HL-60 (cell line): ENCODE data around the gene HNRNPC.

ENCODE experiments used
- DNase-seq, 2 experiments: peaks; one replicate each; pipeline ENCODE4 v3.0.0-alpha.2; 2010 to 2020; ENCODE audit warnings: low read depth in 1 of 2, low spot score in 1 of 2
- H3K27ac ChIP-seq: fragments of 250-450 bp; sonication (Bioruptor Pico); replicated peaks from 2 replicates; pipeline ENCODE4 v1.5.1; 2020; ENCODE audit warnings: mild to moderate bottlenecking, moderate library complexity
- H3K27me3 ChIP-seq: fragments of 250-450 bp; sonication (Bioruptor Pico); 2 replicates; pipeline ENCODE4 v1.5.1; 2021; ENCODE audit warnings: mild to moderate bottlenecking, moderate library complexity; ENCODE audit not compliant: insufficient read depth, poor library complexity, severe bottlenecking
- H3K4me3 ChIP-seq: replicated peaks from 2 replicates; pipeline ENCODE4 v1.5.1; 2011; ENCODE audit warnings: mild to moderate bottlenecking, control low read depth, low read length; ENCODE audit not compliant: insufficient read depth
- GABPA ChIP-seq: IDR thresholded peaks from 2 replicates; pipeline ENCODE4 v1.6.1; 2012; ENCODE audit warnings: low read depth
- POLR2AphosphoS5 ChIP-seq: IDR thresholded peaks from 2 replicates; pipeline ENCODE4 v1.6.1; 2012; ENCODE audit warnings: low read depth
- SPI1 ChIP-seq: IDR thresholded peaks from 2 replicates; pipeline ENCODE4 v1.6.1; 2012; ENCODE audit warnings: low read depth, mild to moderate bottlenecking, borderline replicate concordance
- TF ChIP-seq, protein P1 (sequence below): IDR thresholded peaks from one replicate; pipeline ENCODE4 v1.5.1; 2011; ENCODE audit warnings: low read length, control low read depth, inconsistent platforms; ENCODE audit not compliant: insufficient read depth
- TF ChIP-seq, protein P2 (sequence below): IDR thresholded peaks from 2 replicates; pipeline ENCODE4 v1.6.1; 2012; ENCODE audit warnings: low read depth; ENCODE audit not compliant: insufficient replicate concordance

The HNRNPC gene

DNA sequence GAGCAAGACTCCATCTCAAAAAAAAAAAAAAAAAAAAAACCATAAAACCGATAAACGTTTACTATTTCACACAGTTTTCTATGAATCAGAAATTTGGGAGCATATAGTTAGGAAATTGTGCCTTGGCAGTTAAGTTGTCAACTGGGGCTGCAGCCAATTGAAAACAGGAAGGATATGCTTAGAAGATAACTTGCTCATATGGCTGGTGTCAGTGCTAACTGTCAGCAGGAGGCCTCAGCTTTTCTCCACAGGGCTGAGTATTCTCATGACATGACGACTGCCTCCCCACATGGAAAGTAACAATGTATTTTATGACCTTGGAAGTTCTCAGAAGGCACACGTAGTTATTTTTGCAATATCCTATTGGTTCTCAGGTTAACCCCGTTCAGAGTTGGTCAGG is 83.8 kb downstream of the HNRNPC start:
- Histone ChIP-seq H3K27ac (no peak overlapping the region), H3K27me3 (no peaks in the 10 kb centered on the region), H3K4me3 (no peak overlapping the region)
- peak in 1 of 2 experiments; percentile 36 for DNase-seq
- TF ChIP-seq GABPA, result no peak
- TF ChIP-seq, protein P1, sequence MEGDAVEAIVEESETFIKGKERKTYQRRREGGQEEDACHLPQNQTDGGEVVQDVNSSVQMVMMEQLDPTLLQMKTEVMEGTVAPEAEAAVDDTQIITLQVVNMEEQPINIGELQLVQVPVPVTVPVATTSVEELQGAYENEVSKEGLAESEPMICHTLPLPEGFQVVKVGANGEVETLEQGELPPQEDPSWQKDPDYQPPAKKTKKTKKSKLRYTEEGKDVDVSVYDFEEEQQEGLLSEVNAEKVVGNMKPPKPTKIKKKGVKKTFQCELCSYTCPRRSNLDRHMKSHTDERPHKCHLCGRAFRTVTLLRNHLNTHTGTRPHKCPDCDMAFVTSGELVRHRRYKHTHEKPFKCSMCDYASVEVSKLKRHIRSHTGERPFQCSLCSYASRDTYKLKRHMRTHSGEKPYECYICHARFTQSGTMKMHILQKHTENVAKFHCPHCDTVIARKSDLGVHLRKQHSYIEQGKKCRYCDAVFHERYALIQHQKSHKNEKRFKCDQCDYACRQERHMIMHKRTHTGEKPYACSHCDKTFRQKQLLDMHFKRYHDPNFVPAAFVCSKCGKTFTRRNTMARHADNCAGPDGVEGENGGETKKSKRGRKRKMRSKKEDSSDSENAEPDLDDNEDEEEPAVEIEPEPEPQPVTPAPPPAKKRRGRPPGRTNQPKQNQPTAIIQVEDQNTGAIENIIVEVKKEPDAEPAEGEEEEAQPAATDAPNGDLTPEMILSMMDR, result no peak
- TF ChIP-seq, protein P2, sequence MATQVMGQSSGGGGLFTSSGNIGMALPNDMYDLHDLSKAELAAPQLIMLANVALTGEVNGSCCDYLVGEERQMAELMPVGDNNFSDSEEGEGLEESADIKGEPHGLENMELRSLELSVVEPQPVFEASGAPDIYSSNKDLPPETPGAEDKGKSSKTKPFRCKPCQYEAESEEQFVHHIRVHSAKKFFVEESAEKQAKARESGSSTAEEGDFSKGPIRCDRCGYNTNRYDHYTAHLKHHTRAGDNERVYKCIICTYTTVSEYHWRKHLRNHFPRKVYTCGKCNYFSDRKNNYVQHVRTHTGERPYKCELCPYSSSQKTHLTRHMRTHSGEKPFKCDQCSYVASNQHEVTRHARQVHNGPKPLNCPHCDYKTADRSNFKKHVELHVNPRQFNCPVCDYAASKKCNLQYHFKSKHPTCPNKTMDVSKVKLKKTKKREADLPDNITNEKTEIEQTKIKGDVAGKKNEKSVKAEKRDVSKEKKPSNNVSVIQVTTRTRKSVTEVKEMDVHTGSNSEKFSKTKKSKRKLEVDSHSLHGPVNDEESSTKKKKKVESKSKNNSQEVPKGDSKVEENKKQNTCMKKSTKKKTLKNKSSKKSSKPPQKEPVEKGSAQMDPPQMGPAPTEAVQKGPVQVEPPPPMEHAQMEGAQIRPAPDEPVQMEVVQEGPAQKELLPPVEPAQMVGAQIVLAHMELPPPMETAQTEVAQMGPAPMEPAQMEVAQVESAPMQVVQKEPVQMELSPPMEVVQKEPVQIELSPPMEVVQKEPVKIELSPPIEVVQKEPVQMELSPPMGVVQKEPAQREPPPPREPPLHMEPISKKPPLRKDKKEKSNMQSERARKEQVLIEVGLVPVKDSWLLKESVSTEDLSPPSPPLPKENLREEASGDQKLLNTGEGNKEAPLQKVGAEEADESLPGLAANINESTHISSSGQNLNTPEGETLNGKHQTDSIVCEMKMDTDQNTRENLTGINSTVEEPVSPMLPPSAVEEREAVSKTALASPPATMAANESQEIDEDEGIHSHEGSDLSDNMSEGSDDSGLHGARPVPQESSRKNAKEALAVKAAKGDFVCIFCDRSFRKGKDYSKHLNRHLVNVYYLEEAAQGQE, result no peak
- TF ChIP-seq SPI1, result no peak
- TF ChIP-seq POLR2AphosphoS5, result no peak

DNA sequence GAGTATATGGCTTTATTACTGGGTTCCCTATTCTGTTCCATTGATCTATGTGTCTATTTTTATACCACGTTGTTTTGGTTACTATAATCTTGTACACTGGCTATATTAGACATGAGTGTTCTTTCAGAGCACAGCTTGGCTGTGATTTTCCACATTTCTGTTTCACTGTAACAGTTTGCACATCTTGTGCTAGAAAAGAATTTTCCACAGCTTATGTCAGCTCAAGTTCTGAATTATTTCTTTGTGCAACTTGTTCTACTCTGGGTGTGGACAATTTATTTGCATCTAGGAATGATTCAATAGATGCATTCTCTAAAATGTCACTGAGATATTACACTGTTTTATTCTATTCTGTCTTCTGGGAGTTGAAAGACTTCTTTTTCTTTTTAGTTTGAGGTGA is 85.0 kb downstream of the HNRNPC start:
- Histone ChIP-seq H3K4me3 (no peak overlapping the region), H3K27ac (no peak overlapping the region), H3K27me3 (no peaks in the 10 kb centered on the region)
- no peak for TF ChIP-seq POLR2AphosphoS5
- TF ChIP-seq SPI1, result no peak
- TF ChIP-seq GABPA, result no peak
- TF ChIP-seq, protein P2, result no peak
- TF ChIP-seq, protein P1, result no peak
- DNase-seq, result no peak

DNA sequence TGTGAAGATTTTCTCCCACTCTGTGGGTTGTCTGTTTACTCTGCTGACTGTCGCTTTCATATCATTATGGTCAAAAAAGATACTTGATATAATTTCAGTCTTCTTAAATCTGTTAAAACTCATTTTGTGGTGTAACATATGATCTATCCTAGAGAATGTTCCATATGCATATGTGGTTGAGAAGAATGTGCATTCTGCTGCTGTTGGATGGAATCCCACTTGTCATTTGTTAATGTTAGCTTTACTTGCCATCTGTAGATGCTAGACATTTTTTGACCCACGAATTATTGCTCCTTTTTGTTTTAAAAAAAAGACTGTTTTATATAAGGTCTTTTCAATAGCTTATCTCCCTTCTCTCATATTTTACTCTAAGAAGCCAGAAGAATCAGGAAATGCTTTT is 87.1 kb downstream of the HNRNPC start:
- DNase-seq, result no peak
- Histone ChIP-seq H3K27me3 (no peaks in the 10 kb centered on the region), H3K4me3 (no peak overlapping the region), H3K27ac (no peak overlapping the region)
- TF ChIP-seq SPI1 (no peak), POLR2AphosphoS5 (no peak), GABPA (no peak)
- TF ChIP-seq, protein P2, result no peak
- TF ChIP-seq, protein P1, result no peak
